ENCODE measurements around the gene MACROD1. TPM values are rescaled to one million over a fixed set of nuclear protein-coding genes. Genes with fewer than 3 reads are reported as not detected.

Gene MACROD1
- total and polyA plus RNA-seq, 2 donors, result 9.8 to 25.1 TPM

GRCh38 chr11:64202992-64203391 is 37.1 kb upstream of the MACROD1 start:
- DNase-seq (ENCODE audit: extremely low spot score), result no peak
- H3K36me3 ChIP-seq (ENCODE audit: insufficient read depth), result no peaks in the 10 kb centered on the region
- WGBS, result 96% methylated on average over 9 of the region's 9 CpGs
- H3K4me1 ChIP-seq (ENCODE audit: insufficient read depth), result no peaks in the 10 kb centered on the region
- no peak overlapping the region for H3K27ac ChIP-seq (ENCODE audit: low read depth)
- no peak overlapping the region for H3K4me3 ChIP-seq (ENCODE audit: low read depth, low read length)

GRCh38 chr11:64201543-64201942 is 35.6 kb upstream of the MACROD1 start:
- Histone ChIP-seq H3K4me3 (ENCODE audit: low read depth, low read length) (no peak overlapping the region), H3K4me1 (ENCODE audit: insufficient read depth) (no peaks in the 10 kb centered on the region), H3K27ac (ENCODE audit: low read depth) (no peak overlapping the region), H3K36me3 (ENCODE audit: insufficient read depth) (peaks cover 2% of the 10 kb centered on the region)
- WGBS, result 68% methylated on average over 3 of the region's 3 CpGs
- no peak for DNase-seq (ENCODE audit: extremely low spot score)

GRCh38 chr11:64198511-64198910 is 32.6 kb upstream of the MACROD1 start:
- no peak for DNase-seq (ENCODE audit: extremely low spot score)
- Histone ChIP-seq H3K4me3 (ENCODE audit: low read depth, low read length) (no peak overlapping the region), H3K36me3 (ENCODE audit: insufficient read depth) (peaks cover 4% of the 10 kb centered on the region), H3K4me1 (ENCODE audit: insufficient read depth) (no peaks in the 10 kb centered on the region), H3K27ac (ENCODE audit: low read depth) (no peak overlapping the region)
- WGBS, result 98% methylated on average over 2 of the region's 2 CpGs

GRCh38 chr11:64196626-64197025 is 30.7 kb upstream of the MACROD1 start:
- DNase-seq (ENCODE audit: extremely low spot score), result no peak
- no peaks in the 10 kb centered on the region for H3K4me1 ChIP-seq (ENCODE audit: insufficient read depth)
- H3K4me3 ChIP-seq (ENCODE audit: low read depth, low read length), result no peak overlapping the region
- H3K36me3 ChIP-seq (ENCODE audit: insufficient read depth), result peaks cover 4% of the 10 kb centered on the region
- 84% methylated on average over 9 of the region's 9 CpGs for WGBS
- no peak overlapping the region for H3K27ac ChIP-seq (ENCODE audit: low read depth)

GRCh38 chr11:64192434-64192833 is 26.5 kb upstream of the MACROD1 start:
- no peak overlapping the region for H3K4me3 ChIP-seq (ENCODE audit: low read depth, low read length)

GRCh38 chr11:64186492-64187165 is 20.7 kb upstream of the MACROD1 start:
- H3K4me3 ChIP-seq (ENCODE audit: low read depth, low read length), result no peak overlapping the region
- no peaks in the 10 kb centered on the region for H3K4me1 ChIP-seq (ENCODE audit: insufficient read depth)
- no peak overlapping the region for H3K27ac ChIP-seq (ENCODE audit: low read depth)
- H3K36me3 ChIP-seq (ENCODE audit: insufficient read depth), result no peaks in the 10 kb centered on the region
- WGBS, result 2% methylated on average over 48 of the region's 48 CpGs
- DNase-seq (ENCODE audit: extremely low spot score), result no peak

More at GRCh38 chr11:64192434-64192833, 26.5 kb upstream of the MACROD1 start:
- no peak for DNase-seq (ENCODE audit: extremely low spot score)
- no peaks in the 10 kb centered on the region for H3K4me1 ChIP-seq (ENCODE audit: insufficient read depth)
- H3K27ac ChIP-seq (ENCODE audit: low read depth), result no peak overlapping the region
- peaks cover 4% of the 10 kb centered on the region for H3K36me3 ChIP-seq (ENCODE audit: insufficient read depth)
- 93% methylated on average over 5 of the region's 5 CpGs for WGBS

GRCh38 chr11:64185693-64186491 is 20.0 kb upstream of the MACROD1 start, which contains the start of gene STIP1:
Gene STIP1 (plus strand): TSS chr11:64186171. CDS start chr11:64186262, 91 bp downstream.
- Histone ChIP-seq H3K27ac (ENCODE audit: low read depth) (peak within 1 kb of the TSS; percentile 85), H3K4me3 (ENCODE audit: low read depth, low read length) (peak within 1 kb of the TSS; percentile 48), H3K36me3 (ENCODE audit: insufficient read depth) (no peaks in the 10 kb centered on the region), H3K4me1 (ENCODE audit: insufficient read depth) (no peaks in the 10 kb centered on the region)
- DNase-seq (ENCODE audit: extremely low spot score), result peak; percentile 100
- WGBS, result under 1% methylated on average over 74 of the region's 74 CpGs

- WGBS, result under 1% methylated on average over 52 of the region's 52 CpGs
- H3K27ac ChIP-seq (ENCODE audit: low read depth), result peak overlapping the region; percentile 85
- peak overlapping the region; percentile 48 for H3K4me3 ChIP-seq (ENCODE audit: low read depth, low read length)
- DNase-seq (ENCODE audit: extremely low spot score), result peak; percentile 62
- H3K36me3 ChIP-seq (ENCODE audit: insufficient read depth), result no peaks in the 10 kb centered on the region
- H3K4me1 ChIP-seq (ENCODE audit: insufficient read depth), result no peaks in the 10 kb centered on the region
Observed at GRCh38 chr11:64185175-64185692, 19.3 kb upstream of the MACROD1 start.

GRCh38 chr11:64183890-64184289 is 18.0 kb upstream of the MACROD1 start:
- no peak for DNase-seq (ENCODE audit: extremely low spot score)
- H3K4me3 ChIP-seq (ENCODE audit: low read depth, low read length), result no peak overlapping the region
- 84% methylated on average over 7 of the region's 7 CpGs for WGBS
- no peaks in the 10 kb centered on the region for H3K4me1 ChIP-seq (ENCODE audit: insufficient read depth)
- H3K36me3 ChIP-seq (ENCODE audit: insufficient read depth), result no peaks in the 10 kb centered on the region
- no peak overlapping the region for H3K27ac ChIP-seq (ENCODE audit: low read depth)

- no peaks in the 10 kb centered on the region for H3K4me1 ChIP-seq (ENCODE audit: insufficient read depth)
- H3K4me3 ChIP-seq (ENCODE audit: low read depth, low read length), result no peak overlapping the region
- WGBS, result 37% methylated on average over 17 of the region's 17 CpGs
- peak; percentile 70 for DNase-seq (ENCODE audit: extremely low spot score)
- H3K36me3 ChIP-seq (ENCODE audit: insufficient read depth), result no peaks in the 10 kb centered on the region
- H3K27ac ChIP-seq (ENCODE audit: low read depth), result peak overlapping the region; percentile 25
Observed at GRCh38 chr11:64181506-64182411, 15.8 kb upstream of the MACROD1 start.

- H3K27ac ChIP-seq (ENCODE audit: low read depth), result peak overlapping the region; percentile 59
Observed at GRCh38 chr11:64180891-64181290, 15.0 kb upstream of the MACROD1 start.

GRCh38 chr11:64178951-64179639 is 13.2 kb upstream of the MACROD1 start:
- no peak overlapping the region for H3K4me3 ChIP-seq (ENCODE audit: low read depth, low read length)
- H3K27ac ChIP-seq (ENCODE audit: low read depth), result no peak overlapping the region
- no peaks in the 10 kb centered on the region for H3K4me1 ChIP-seq (ENCODE audit: insufficient read depth)
- no peaks in the 10 kb centered on the region for H3K36me3 ChIP-seq (ENCODE audit: insufficient read depth)
- DNase-seq (ENCODE audit: extremely low spot score), result no peak
- 96% methylated on average over 12 of the region's 12 CpGs for WGBS

More at GRCh38 chr11:64180891-64181290, 15.0 kb upstream of the MACROD1 start:
- no peak for DNase-seq (ENCODE audit: extremely low spot score)
- H3K4me3 ChIP-seq (ENCODE audit: low read depth, low read length), result no peak overlapping the region
- H3K4me1 ChIP-seq (ENCODE audit: insufficient read depth), result no peaks in the 10 kb centered on the region
- no peaks in the 10 kb centered on the region for H3K36me3 ChIP-seq (ENCODE audit: insufficient read depth)
- WGBS, result 28% methylated on average over 5 of the region's 5 CpGs

- Histone ChIP-seq H3K27ac (ENCODE audit: low read depth) (no peak overlapping the region), H3K4me1 (ENCODE audit: insufficient read depth) (no peaks in the 10 kb centered on the region), H3K36me3 (ENCODE audit: insufficient read depth) (no peaks in the 10 kb centered on the region), H3K4me3 (ENCODE audit: low read depth, low read length) (no peak overlapping the region)
- WGBS, result 98% methylated on average over 1 of the region's 1 CpG
- no peak for DNase-seq (ENCODE audit: extremely low spot score)
Observed at GRCh38 chr11:64178203-64178602, 12.3 kb upstream of the MACROD1 start.

Data from urinary bladder (tissue), 4 donors.